Measurements from ENCODE around the gene ELOVL1.

ELOVL1 gene

DNA sequence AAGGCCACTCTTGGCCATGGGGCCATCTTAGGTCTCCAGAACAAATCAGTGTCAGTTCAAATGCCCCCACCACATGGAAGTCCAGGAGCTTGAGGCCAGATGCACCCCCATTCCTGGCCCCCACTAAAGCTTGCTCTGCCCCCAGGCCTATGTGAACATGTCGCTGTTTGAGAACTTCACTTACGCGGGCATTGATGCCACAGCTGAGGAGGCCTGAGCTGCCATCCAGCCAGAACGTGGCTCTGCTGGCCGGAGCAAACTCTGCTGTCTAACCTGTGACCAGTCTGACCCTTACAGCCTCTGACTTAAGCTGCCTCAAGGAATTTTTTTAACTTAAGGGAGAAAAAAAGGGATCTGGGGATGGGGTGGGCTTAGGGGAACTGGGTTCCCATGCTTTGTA, 45.3 kb downstream of the ELOVL1 start:
- no peak for DNase-seq

DNA sequence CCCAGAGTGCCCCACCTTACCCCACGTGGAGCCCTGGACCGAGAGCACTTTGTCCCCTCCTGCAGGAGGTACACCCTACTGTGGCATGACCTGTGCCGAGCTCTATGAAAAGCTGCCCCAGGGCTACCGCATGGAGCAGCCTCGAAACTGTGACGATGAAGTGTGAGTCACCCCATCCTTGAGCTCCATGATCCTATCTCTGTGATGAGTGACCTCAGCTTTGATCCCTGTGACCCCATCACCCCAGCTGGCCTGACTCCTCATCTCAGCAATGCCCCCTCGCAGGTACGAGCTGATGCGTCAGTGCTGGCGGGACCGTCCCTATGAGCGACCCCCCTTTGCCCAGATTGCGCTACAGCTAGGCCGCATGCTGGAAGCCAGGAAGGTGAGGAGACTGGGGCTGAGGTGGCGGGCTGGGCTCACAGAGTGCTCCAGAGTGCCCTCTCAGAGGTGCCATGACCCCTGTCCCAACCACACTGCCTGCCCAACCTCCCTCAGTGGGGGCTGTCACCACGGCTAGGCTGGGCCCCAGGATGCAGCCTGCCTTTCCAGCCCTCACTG, 46.4 kb downstream of the ELOVL1 start:
- DNase-seq: no peak

DNA sequence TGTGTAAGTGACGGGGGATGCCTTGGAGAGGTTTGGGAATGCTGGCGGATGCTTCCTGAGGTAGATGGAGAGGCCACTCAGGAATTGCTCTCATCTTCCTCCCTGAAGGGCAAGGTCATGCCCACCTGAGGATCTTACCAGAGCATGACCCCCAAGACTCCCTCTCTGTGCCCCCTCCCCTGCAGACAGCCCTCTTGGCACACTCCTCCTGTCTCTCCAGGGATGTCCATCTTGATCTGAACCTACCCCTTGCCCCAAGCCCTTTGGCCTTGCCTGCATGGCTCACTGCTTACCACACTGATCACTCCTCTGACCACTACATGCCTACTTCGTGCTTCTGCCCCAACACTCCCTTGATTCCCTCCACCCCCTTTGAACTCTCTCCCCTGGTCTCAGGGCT, 48.0 kb downstream of the ELOVL1 start:
- DNase-seq: no peak

DNA sequence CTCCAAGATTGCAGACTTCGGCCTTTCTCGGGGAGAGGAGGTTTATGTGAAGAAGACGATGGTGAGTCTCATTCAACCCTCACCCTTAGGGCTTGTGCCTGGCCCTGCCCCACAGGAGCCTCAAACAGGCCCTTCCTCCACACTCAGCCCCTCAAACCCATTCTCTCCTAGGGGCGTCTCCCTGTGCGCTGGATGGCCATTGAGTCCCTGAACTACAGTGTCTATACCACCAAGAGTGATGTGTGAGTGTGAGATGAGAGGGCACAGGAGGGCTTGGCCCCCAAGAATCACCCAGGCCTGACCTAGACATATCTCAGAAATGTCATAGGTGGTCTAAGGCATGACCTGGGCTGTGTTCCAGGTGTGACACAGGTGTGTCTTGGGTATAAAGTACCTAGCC, 48.5 kb downstream of the ELOVL1 start:
- no peak for DNase-seq

DNA sequence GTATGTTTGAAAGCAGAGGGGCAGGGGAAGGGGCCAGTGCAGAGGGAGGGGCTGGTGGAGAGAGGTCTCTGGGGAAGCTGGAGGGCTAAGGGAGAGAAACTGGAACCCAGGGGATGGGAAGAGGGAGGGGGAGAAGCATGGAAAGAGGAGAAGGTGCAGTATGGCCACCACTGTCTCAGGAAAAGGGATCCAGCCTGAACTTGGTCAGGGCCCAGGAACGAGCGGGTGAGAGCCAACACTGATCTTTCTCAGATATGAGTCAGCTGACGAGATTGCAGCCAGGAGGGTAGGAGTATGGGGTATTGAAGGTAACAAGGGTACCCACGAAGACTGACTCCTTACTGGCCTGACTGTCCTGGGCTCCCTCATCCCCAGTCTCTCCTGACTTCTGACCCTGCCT, 49.0 kb downstream of the ELOVL1 start:
- DNase-seq: no peak

DNA sequence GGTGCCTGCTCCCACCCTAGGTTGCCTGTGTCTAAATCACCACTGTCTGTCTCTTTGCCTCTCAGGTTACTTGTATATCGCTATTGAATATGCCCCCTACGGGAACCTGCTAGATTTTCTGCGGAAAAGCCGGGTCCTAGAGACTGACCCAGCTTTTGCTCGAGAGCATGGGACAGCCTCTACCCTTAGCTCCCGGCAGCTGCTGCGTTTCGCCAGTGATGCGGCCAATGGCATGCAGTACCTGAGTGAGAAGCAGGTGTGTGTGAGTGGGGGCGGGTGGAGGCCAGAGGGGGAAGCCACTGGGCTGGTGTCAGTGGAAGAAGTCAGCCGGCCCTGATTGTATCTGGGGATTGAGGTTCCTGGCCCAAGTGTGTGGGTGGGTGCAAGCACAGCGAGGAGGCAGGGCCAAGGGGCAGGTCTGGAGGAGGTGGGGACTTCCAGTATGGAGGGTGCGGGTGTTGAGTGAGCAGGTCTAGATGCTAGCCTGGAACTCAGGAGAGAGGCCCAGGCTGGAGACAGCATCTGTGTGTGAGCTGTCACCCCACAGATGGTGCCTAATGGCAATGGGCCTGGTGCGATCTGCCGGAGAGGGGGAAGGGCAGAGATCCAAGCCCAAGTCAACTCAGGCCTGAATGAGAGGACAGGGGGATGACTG, 49.9 kb downstream of the ELOVL1 start:
- DNase-seq: no peak

DNA sequence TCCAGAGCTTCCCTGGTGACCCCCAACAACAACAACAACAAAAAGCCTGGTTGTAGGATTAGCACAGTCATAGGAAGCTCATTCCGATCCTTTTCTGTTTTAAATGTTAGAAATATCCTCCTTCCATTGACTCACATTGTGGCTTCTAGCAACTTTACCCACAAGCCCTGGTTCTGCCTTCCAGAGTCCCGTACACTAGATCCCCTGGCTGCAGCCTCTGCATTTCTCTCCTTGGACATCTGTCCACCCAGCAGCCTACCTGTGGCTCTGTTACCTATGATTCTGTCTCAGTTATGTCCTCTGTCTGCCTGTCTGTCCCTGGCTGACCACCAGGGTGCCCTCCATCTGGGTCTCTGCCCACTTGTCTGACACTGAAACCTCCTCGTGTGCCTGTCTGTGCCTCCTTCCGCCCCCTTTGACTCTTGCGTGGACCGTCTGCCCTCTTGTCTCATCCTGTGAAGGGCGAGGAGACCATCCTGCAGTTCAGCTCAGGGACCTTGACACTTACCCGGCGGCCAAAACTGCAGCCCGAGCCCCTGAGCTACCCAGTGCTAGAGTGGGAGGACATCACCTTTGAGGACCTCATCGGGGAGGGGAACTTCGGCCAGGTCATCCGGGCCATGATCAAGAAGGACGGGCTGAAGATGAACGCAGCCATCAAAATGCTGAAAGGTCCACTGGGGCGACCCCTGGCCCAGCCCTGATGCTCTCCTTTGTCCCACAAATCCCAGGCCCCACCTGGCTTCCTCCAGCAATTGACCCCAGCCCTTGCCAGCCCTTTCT, 50.9 kb downstream of the ELOVL1 start:
- no peak for DNase-seq

DNA sequence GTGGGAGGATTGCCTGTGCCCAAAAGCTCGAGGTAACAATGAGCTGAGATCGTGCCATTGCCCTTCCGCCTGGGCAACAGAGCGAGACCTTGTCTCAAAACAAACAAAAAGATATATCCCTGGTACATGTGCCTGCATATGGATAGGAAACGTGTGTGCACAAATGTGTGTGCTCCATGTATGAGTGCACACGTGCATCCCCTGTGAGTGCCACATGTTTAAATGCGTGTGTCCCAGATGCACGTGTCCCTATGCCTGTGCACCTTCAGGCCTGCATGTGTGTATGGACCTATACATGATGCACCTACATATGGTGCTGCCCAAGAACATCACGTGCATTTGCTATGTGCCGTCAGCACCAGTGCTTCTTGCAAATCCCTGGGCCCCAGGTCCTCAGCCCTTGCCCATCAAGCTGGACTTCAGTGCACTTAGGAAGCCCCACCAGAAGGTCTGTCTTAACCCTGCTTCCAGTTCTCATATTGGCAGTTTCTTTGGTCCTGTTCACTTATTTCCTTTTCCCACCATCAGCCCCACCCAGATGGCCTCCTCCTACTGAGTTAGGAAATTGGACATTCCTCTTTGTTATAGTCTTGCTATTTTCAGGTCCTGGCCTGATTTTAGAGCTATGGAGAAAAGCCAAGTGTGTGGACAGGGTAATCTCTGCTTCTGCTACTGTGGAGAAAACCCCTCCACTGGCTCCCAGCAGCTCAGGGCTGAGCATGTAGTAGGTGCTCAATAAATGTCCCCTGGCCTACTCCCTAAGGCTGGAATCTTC, 51.7 kb downstream of the ELOVL1 start:
- DNase-seq: no peak

DNA sequence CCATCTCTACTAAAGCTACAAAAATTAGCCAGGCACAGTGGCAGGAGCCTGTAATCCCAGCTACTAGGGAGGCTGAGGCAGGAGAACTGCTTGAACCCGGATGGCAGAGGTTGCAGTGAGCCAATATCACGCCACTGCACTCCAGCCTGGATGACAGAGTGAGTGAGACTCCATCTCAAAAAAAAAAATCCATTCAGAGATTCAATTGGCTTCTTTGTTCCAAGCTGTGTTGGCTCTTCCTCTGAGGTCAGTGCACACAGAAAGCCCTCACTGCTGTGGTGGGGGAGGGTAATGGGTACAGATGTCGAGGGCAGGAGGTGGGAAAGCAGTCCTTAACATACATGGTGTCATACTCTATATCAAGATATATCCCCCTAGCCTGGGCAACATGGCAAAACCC, 52.3 kb downstream of the ELOVL1 start:
- DNase-seq: no peak

DNA sequence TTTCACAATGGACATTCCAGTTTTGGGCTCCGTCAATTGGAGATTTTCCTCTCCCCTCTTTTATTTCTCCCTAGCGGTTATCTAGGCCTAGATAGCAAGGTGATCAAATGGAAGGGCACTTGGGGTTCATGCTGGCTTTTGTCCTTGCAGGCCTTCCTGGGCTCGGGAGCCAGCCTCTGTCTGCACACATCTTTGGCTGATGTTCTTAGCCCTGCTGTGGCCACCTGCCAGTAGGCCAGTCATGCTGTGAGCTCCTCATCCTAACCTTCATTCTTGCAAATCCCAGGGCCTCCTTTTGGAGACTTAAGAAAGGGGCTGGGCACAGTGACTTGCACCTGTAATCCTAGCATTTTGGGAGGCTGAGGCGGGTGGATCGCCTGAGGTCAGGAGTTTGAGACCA, 53.6 kb downstream of the ELOVL1 start:
- no peak for DNase-seq

DNA sequence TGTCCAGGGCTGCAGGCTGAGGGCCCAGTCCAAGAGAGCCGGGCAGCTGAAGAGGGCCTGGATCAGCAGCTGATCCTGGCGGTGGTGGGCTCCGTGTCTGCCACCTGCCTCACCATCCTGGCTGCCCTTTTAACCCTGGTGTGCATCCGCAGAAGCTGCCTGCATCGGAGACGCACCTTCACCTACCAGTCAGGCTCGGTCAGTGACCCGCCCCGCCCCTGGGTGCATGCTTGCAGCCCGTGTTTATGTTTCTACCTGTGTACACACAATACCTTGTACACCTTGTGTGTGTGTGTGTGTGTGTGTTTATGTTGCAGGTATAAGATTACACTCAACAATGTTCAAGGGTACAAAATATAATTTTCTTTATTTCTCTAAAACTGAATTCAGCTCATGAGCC, 54.0 kb downstream of the ELOVL1 start:
- DNase-seq: no peak

All from DMS79 treated with DMSO at 0.1 percent for 48 hours (cell line).